ENCODE measurements around the gene UPF2. TPM values are rescaled to one million over a fixed set of nuclear protein-coding genes. Genes with fewer than 3 reads are reported as not detected.

Gene UPF2
- total and polyA plus RNA-seq, 2 donors (not counting 1 experiment from before 2014, with no cell fraction given) = 8.9 to 60.0 TPM

DNA sequence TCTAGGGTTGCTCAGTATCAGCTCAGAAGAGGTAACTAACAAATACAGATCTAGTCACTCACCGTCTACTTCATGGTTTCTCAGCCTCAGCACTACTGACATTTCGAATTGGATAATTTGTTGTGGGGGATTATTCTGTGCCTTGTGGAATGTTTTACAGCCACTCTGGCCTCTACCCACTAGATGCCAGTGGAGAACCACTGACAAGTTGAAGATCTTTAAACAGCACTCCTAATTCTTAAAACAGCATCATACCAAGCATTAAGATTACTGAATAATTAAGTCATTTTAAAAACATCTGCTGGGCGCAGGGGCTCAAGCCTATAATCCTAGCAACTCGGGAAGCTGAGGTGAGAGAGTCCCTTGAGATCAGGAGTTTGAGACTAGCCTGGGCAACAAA lies 82.6 kb downstream of the UPF2 start:
- no peak for ATAC-seq (ENCODE audit: low read depth)
- Histone ChIP-seq H4K20me1 (ENCODE audit: control insufficient read depth, insufficient read depth, low read length, poor library complexity, severe bottlenecking) (no peaks in the 10 kb centered on the region), H3K9me3 (ENCODE audit: control extremely low read depth in 1 of 3, control insufficient read depth in 2 of 3, insufficient read depth in 1 of 3, low read length in 2 of 3) (no peaks in the 10 kb centered on the region), H3K36me3 (replicated peaks in 1 of 2; ENCODE audit: control extremely low read depth in 1 of 2, control insufficient read depth in 1 of 2, extremely low read depth in 1 of 2, insufficient read depth in 2 of 2, low read length in 1 of 2) (peaks cover 4 to 74% of the 10 kb centered on the region in 2 experiments), H3K4me1 (ENCODE audit: control insufficient read depth in 2 of 2, insufficient read depth in 2 of 2, low read length in 2 of 2) (no peaks in the 10 kb centered on the region), H3K9ac (ENCODE audit: low read length) (no peak overlapping the region), H3K27ac (ENCODE audit: low read length in 2 of 2) (no peak overlapping the region), H2AFZ (ENCODE audit: insufficient read depth, low read depth, low read length, poor library complexity, severe bottlenecking) (no peak overlapping the region), H3K27me3 (replicated peaks in 1 of 4; ENCODE audit: control extremely low read depth in 1 of 4, control insufficient read depth in 3 of 4, insufficient read depth in 4 of 4, low read length in 3 of 4) (no peaks in the 10 kb centered on the region), H3K4me2 (replicated peaks; ENCODE audit: low read depth, low read length, poor library complexity, severe bottlenecking) (no peak overlapping the region), H3K4me3 (ENCODE audit: control extremely low read depth in 1 of 5, extremely low read depth in 1 of 5, insufficient read depth in 1 of 5, low read depth in 2 of 5, low read length in 4 of 5) (no peak overlapping the region), H3K79me2 (ENCODE audit: control insufficient read depth, insufficient read depth, low read length) (no peaks in the 10 kb centered on the region)
- ChIA-PET CTCF (no interaction called here), POLR2A (no interaction called here)
- Mint-ChIP-seq H3K4me1 (no peaks in the 10 kb centered on the region), H3K27me3 (no peaks in the 10 kb centered on the region), H3K4me3 (no peak overlapping the region), H3K27ac (no peak overlapping the region), H3K9me3 (ENCODE audit: insufficient read depth) (no peaks in the 10 kb centered on the region)
- TF ChIP-seq EZH2 (IDR thresholded peaks at IDR 0.05; ENCODE audit: borderline replicate concordance, insufficient read depth, low read depth, low read length, poor library complexity, severe bottlenecking) = no peak
- TF ChIP-seq, protein P1, sequence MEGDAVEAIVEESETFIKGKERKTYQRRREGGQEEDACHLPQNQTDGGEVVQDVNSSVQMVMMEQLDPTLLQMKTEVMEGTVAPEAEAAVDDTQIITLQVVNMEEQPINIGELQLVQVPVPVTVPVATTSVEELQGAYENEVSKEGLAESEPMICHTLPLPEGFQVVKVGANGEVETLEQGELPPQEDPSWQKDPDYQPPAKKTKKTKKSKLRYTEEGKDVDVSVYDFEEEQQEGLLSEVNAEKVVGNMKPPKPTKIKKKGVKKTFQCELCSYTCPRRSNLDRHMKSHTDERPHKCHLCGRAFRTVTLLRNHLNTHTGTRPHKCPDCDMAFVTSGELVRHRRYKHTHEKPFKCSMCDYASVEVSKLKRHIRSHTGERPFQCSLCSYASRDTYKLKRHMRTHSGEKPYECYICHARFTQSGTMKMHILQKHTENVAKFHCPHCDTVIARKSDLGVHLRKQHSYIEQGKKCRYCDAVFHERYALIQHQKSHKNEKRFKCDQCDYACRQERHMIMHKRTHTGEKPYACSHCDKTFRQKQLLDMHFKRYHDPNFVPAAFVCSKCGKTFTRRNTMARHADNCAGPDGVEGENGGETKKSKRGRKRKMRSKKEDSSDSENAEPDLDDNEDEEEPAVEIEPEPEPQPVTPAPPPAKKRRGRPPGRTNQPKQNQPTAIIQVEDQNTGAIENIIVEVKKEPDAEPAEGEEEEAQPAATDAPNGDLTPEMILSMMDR (IDR thresholded peaks at IDR 0.05) = no peak
- no CpG with 5 or more reads among the region's 4 CpGs for WGBS (ENCODE audit: insufficient coverage)
- intact Hi-C loops (cut with micrococcal nuclease) = no loop called here
- no peak for DNase-seq

DNA sequence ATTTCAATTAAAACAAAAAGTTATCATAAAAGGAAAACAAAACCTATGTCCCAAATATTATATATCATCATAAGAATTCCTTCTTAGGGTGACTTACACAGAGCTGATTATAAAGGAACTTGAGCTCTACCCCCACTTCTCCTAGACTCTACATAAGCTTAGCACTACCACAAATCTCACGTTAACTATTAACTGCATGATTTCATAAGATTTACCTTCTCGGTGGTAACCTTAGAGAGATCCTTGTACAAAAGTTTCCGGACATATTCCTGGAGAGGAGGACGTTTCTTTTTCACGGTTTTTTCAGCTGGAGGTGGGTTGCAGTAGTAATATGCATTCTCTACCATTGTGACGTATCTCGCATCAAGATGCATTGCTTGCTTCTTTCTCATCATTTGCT lies 83.7 kb downstream of the UPF2 start:
- no peak overlapping the region for H3K9ac ChIP-seq (ENCODE audit: low read length)
- ChIA-PET CTCF (no interaction called here), POLR2A (no interaction called here)
- Mint-ChIP-seq H3K4me3 (no peak overlapping the region), H3K4me1 (no peaks in the 10 kb centered on the region), H3K9me3 (ENCODE audit: insufficient read depth) (no peaks in the 10 kb centered on the region), H3K27ac (no peak overlapping the region), H3K27me3 (no peaks in the 10 kb centered on the region)
- no peak for DNase-seq
- H4K20me1 ChIP-seq (ENCODE audit: control insufficient read depth, insufficient read depth, low read length, poor library complexity, severe bottlenecking) = no peaks in the 10 kb centered on the region
- H3K9me3 ChIP-seq (ENCODE audit: control extremely low read depth in 1 of 3, control insufficient read depth in 2 of 3, insufficient read depth in 1 of 3, low read length in 2 of 3) = no peaks in the 10 kb centered on the region
- no peaks in the 10 kb centered on the region for H3K27me3 ChIP-seq (replicated peaks in 1 of 4; ENCODE audit: control extremely low read depth in 1 of 4, control insufficient read depth in 3 of 4, insufficient read depth in 4 of 4, low read length in 3 of 4)
- TF ChIP-seq, protein P1 (IDR thresholded peaks at IDR 0.05) = no peak
- no peak for TF ChIP-seq EZH2 (IDR thresholded peaks at IDR 0.05; ENCODE audit: borderline replicate concordance, insufficient read depth, low read depth, low read length, poor library complexity, severe bottlenecking)
- H3K27ac ChIP-seq (ENCODE audit: low read length in 2 of 2) = no peak overlapping the region
- H3K79me2 ChIP-seq (ENCODE audit: control insufficient read depth, insufficient read depth, low read length) = no peaks in the 10 kb centered on the region
- no peak overlapping the region for H3K4me2 ChIP-seq (replicated peaks; ENCODE audit: low read depth, low read length, poor library complexity, severe bottlenecking)
- intact Hi-C loops (cut with micrococcal nuclease) = no loop called here
- H2AFZ ChIP-seq (ENCODE audit: insufficient read depth, low read depth, low read length, poor library complexity, severe bottlenecking) = no peak overlapping the region
- H3K36me3 ChIP-seq (replicated peaks in 1 of 2; ENCODE audit: control extremely low read depth in 1 of 2, control insufficient read depth in 1 of 2, extremely low read depth in 1 of 2, insufficient read depth in 2 of 2, low read length in 1 of 2) = peaks cover 4 to 73% of the 10 kb centered on the region in 2 experiments
- no peak for ATAC-seq (ENCODE audit: low read depth)
- H3K4me1 ChIP-seq (ENCODE audit: control insufficient read depth in 2 of 2, insufficient read depth in 2 of 2, low read length in 2 of 2) = no peaks in the 10 kb centered on the region
- no peak overlapping the region for H3K4me3 ChIP-seq (ENCODE audit: control extremely low read depth in 1 of 5, extremely low read depth in 1 of 5, insufficient read depth in 1 of 5, low read depth in 2 of 5, low read length in 4 of 5)
- WGBS (ENCODE audit: insufficient coverage) = no CpG with 5 or more reads among the region's 7 CpGs

Data from B cell (primary cell).